GM23338 (cell line): Measurements from ENCODE around the gene ATP23. TPM values are rescaled to one million over a fixed set of nuclear protein-coding genes. Genes with fewer than 3 reads are reported as not detected.

Experiments used
- ATAC-seq: fragments of 200-7000 bp; cut with Tn5 transposase; 3 replicates; pipeline ENCODE4 v1.9.1; 2020
- DNase-seq: peaks from one replicate; pipeline ENCODE4 v3.0.0-alpha.2; 2015; ENCODE audit warnings: low spot score
- H2AFZ ChIP-seq: fragments of 200-600 bp; sonication (generic); 2 replicates; pipeline ENCODE4 v1.8.0; 2016; ENCODE audit warnings: antibody characterized with exemption, mild to moderate bottlenecking, moderate library complexity
- H3F3A ChIP-seq: fragments of 200-600 bp; sonication (generic); replicated peaks from 2 replicates; pipeline ENCODE4 v1.8.0; 2017; ENCODE audit warnings: antibody characterized with exemption, mixed run types, low read depth
- H3K27ac ChIP-seq: fragments of 200-600 bp; sonication (generic); 2 replicates; pipeline ENCODE4 v1.6.1; 2016; ENCODE audit warnings: low read depth
- H3K27me3 ChIP-seq: fragments of 200-600 bp; sonication (generic); 2 replicates; pipeline ENCODE4 v1.8.0; 2016; ENCODE audit warnings: mild to moderate bottlenecking, mixed run types, moderate library complexity; ENCODE audit not compliant: insufficient read depth
- H3K36me3 ChIP-seq: fragments of 200-600 bp; sonication (generic); 2 replicates; pipeline ENCODE4 v1.8.0; 2016; ENCODE audit warnings: mild to moderate bottlenecking; ENCODE audit not compliant: insufficient read depth
- H3K4me1 ChIP-seq: fragments of 200-600 bp; sonication (generic); 2 replicates; pipeline ENCODE4 v1.8.0; 2016; ENCODE audit warnings: mild to moderate bottlenecking, moderate library complexity; ENCODE audit not compliant: insufficient read depth
- H3K4me2 ChIP-seq: fragments of 200-600 bp; sonication (generic); 2 replicates; pipeline ENCODE4 v1.7.1; 2017; ENCODE audit warnings: mixed run types
- H3K4me3 ChIP-seq: fragments of 200-600 bp; sonication (generic); 2 replicates; pipeline ENCODE4 v1.6.1; 2016; ENCODE audit warnings: mixed run types
- H3K79me2 ChIP-seq: fragments of 200-600 bp; sonication (generic); replicated peaks from 2 replicates; pipeline ENCODE4 v1.8.0; 2017; ENCODE audit warnings: mild to moderate bottlenecking; ENCODE audit not compliant: insufficient read depth
- H3K9me2 ChIP-seq: fragments of 200-600 bp; sonication (generic); 2 replicates; pipeline ENCODE4 v1.8.0; 2017; ENCODE audit not compliant: insufficient read depth
- H4K20me1 ChIP-seq: fragments of 200-600 bp; sonication (generic); replicated peaks from 2 replicates; pipeline ENCODE4 v1.8.0; 2017; ENCODE audit warnings: mild to moderate bottlenecking; ENCODE audit not compliant: insufficient read depth
- H3K27ac Mint-ChIP-seq: 2 replicates; pipeline ENCODE4 v1.8.0; 2020; ENCODE audit warnings: inconsistent platforms, mild to moderate bottlenecking, moderate library complexity, mixed read lengths
- H3K27me3 Mint-ChIP-seq: 3 replicates; pipeline ENCODE4 v1.8.0; 2022; ENCODE audit warnings: low read depth, mild to moderate bottlenecking, moderate library complexity, mixed read lengths, inconsistent platforms; ENCODE audit not compliant: insufficient read depth, poor library complexity
- H3K36me3 Mint-ChIP-seq: 3 replicates; pipeline ENCODE4 v1.8.0; 2021; ENCODE audit warnings: low read depth, mild to moderate bottlenecking, inconsistent platforms, moderate library complexity, mixed read lengths
- H3K4me1 Mint-ChIP-seq: 3 replicates; pipeline ENCODE4 v1.8.0; 2020; ENCODE audit warnings: mild to moderate bottlenecking, inconsistent platforms, mixed read lengths
- H3K4me3 Mint-ChIP-seq: 3 replicates; pipeline ENCODE4 v1.8.0; 2021; ENCODE audit warnings: moderate library complexity, mild to moderate bottlenecking, inconsistent platforms, mixed read lengths
- H3K9me3 Mint-ChIP-seq: 3 replicates; pipeline ENCODE4 v1.8.0; 2020; ENCODE audit warnings: moderate library complexity, mild to moderate bottlenecking, inconsistent platforms, mixed read lengths
- CTCF ChIP-seq, 2 experiments: fragments of 200-600 bp in 1 of 2; sonication (generic) in 1 of 2; conservative IDR thresholded peaks; 2 replicates each; pipeline versions ENCODE4 v1.5.1 to v1.6.1; 2016 to 2017; ENCODE audit warnings: antibody characterized with exemption in 2 of 2, low read depth in 2 of 2, mild to moderate bottlenecking in 2 of 2, moderate library complexity in 1 of 2
- EZH2 ChIP-seq: fragments of 200-600 bp; sonication (generic); IDR thresholded peaks from one replicate; pipeline ENCODE4 v1.8.0; 2017; ENCODE audit warnings: antibody characterized with exemption, mild to moderate bottlenecking, low read depth; ENCODE audit not compliant: unreplicated experiment
- EZH2phosphoT487 ChIP-seq: fragments of 200-600 bp; sonication (generic); IDR thresholded peaks from one replicate; pipeline ENCODE4 v1.8.1; 2018; ENCODE audit warnings: antibody characterized with exemption; ENCODE audit not compliant: unreplicated experiment
- JUNB ChIP-seq: IDR thresholded peaks from one replicate; pipeline ENCODE4 v1.6.1; 2016; ENCODE audit warnings: antibody characterized with exemption; ENCODE audit not compliant: unreplicated experiment
- NANOG ChIP-seq: IDR thresholded peaks from 2 replicates; pipeline ENCODE4 v1.6.1; 2016; ENCODE audit warnings: antibody characterized with exemption, borderline replicate concordance
- ZNF462 ChIP-seq: fragments of 250-450 bp; sonication (Bioruptor Pico); IDR thresholded peaks from 2 replicates; pipeline ENCODE4 v1.5.0; 2020; ENCODE audit warnings: mild to moderate bottlenecking, moderate library complexity
- polyA plus RNA-seq: library from polyadenylated mRNA; unstranded; fragments of >200 nt; fragmentation: Nextera tagmentation; extraction: Ambion mirVana; gene quantifications from 2 replicates; pipeline ENCODE4 v1.2.1, GENCODE V29; 2016
- total RNA-seq: library from RNA; depleted of rRNA; stranded (reverse); fragments of >200 nt; shearing (Covaris generic); gene quantifications from 2 replicates; pipeline ENCODE4 v1.2.3, GENCODE V29; 2014
- TF ChIP-seq, protein P1 (sequence below): IDR thresholded peaks from one replicate; pipeline ENCODE4 v1.6.1; 2018; ENCODE audit warnings: antibody characterized with exemption; ENCODE audit not compliant: unreplicated experiment
- TF ChIP-seq, protein P2 (sequence below): IDR thresholded peaks from 2 replicates; pipeline ENCODE4 v1.6.1; 2016; ENCODE audit warnings: antibody characterized with exemption

ATP23 gene
- total and polyA plus RNA-seq, 2 experiments from 2014 or later: 14.7 to 21.0 TPM

- Histone ChIP-seq H2AFZ (no peak overlapping the region), H3F3A (no peaks in the 10 kb centered on the region), H3K4me1 (no peaks in the 10 kb centered on the region; the same call in 1 of the 2 replicates), H3K27ac (no peak overlapping the region), H3K4me3 (no peak overlapping the region), H3K79me2 (no peaks in the 10 kb centered on the region), H4K20me1 (no peaks in the 10 kb centered on the region), H3K9me2 (no peaks in the 10 kb centered on the region), H3K36me3 (no peaks in the 10 kb centered on the region), H3K4me2 (no peak overlapping the region), H3K27me3 (peaks cover 10% of the 10 kb centered on the region; the same call in 1 of the 2 replicates)
- Mint-ChIP-seq H3K36me3 (no peaks in the 10 kb centered on the region), H3K4me3 (no peak overlapping the region), H3K27me3 (peaks cover 5% of the 10 kb centered on the region), H3K27ac (no peak overlapping the region), H3K4me1 (peaks cover 8% of the 10 kb centered on the region), H3K9me3 (no peaks in the 10 kb centered on the region; the same call in 2 of the 3 replicates)
- no peak for ATAC-seq
- DNase-seq: no peak
- TF ChIP-seq EZH2phosphoT487 (no peak), CTCF (conservative IDR thresholded peaks at IDR 0.05; ENCODE audit: low read depth in 2 of 2) (no peak), NANOG (no peak), JUNB (no peak)
Observed at GRCh38 chr12:57905812-57906475, 35.4 kb upstream of the ATP23 start.

DNA sequence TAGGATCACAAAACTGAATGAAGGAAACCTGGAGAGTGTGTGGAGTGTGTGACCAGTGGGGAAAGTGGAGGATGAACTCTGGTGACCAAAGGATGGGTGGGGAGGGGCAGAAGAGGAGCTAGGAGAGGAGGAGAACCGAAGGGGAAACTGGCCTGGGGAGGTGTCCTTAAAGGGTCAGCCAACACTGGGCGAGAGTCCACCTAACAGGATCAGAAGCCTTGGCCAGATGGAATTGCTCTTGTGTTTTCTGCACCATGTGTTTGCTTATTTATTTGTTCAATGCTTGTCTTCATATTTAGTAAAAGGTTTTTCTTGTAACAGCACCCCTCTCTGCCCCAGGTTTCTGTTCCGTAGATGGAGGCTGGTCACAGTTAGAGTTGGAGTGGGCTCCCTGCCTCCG, 34.5 kb upstream of the ATP23 start:
- H3K4me3 ChIP-seq: no peak overlapping the region
- ATAC-seq (no peak), DNase-seq (no peak)
- no peak overlapping the region for H2AFZ ChIP-seq
- H3K4me3 Mint-ChIP-seq: no peak overlapping the region
- H3K4me2 ChIP-seq: no peak overlapping the region
- H3K4me1 Mint-ChIP-seq: peaks cover 8% of the 10 kb centered on the region
- H3K9me3 Mint-ChIP-seq: no peaks in the 10 kb centered on the region; the same call in 2 of the 3 replicates
- peaks cover 9% of the 10 kb centered on the region for H3K27me3 Mint-ChIP-seq
- H3K36me3 Mint-ChIP-seq: no peaks in the 10 kb centered on the region
- H3K4me1 ChIP-seq: no peaks in the 10 kb centered on the region; the same call in 1 of the 2 replicates
- H4K20me1 ChIP-seq: no peaks in the 10 kb centered on the region
- H3K9me2 ChIP-seq: no peaks in the 10 kb centered on the region
- H3F3A ChIP-seq: no peaks in the 10 kb centered on the region
- H3K27ac ChIP-seq: no peak overlapping the region
- H3K27me3 ChIP-seq: peaks cover 10% of the 10 kb centered on the region; the same call in 1 of the 2 replicates
- H3K27ac Mint-ChIP-seq: no peak overlapping the region
- H3K36me3 ChIP-seq: no peaks in the 10 kb centered on the region
- no peaks in the 10 kb centered on the region for H3K79me2 ChIP-seq
- TF ChIP-seq ZNF462 (no peak), EZH2 (no peak), NANOG (no peak)
- TF ChIP-seq, protein P1, sequence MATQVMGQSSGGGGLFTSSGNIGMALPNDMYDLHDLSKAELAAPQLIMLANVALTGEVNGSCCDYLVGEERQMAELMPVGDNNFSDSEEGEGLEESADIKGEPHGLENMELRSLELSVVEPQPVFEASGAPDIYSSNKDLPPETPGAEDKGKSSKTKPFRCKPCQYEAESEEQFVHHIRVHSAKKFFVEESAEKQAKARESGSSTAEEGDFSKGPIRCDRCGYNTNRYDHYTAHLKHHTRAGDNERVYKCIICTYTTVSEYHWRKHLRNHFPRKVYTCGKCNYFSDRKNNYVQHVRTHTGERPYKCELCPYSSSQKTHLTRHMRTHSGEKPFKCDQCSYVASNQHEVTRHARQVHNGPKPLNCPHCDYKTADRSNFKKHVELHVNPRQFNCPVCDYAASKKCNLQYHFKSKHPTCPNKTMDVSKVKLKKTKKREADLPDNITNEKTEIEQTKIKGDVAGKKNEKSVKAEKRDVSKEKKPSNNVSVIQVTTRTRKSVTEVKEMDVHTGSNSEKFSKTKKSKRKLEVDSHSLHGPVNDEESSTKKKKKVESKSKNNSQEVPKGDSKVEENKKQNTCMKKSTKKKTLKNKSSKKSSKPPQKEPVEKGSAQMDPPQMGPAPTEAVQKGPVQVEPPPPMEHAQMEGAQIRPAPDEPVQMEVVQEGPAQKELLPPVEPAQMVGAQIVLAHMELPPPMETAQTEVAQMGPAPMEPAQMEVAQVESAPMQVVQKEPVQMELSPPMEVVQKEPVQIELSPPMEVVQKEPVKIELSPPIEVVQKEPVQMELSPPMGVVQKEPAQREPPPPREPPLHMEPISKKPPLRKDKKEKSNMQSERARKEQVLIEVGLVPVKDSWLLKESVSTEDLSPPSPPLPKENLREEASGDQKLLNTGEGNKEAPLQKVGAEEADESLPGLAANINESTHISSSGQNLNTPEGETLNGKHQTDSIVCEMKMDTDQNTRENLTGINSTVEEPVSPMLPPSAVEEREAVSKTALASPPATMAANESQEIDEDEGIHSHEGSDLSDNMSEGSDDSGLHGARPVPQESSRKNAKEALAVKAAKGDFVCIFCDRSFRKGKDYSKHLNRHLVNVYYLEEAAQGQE: no peak
- TF ChIP-seq, protein P2, sequence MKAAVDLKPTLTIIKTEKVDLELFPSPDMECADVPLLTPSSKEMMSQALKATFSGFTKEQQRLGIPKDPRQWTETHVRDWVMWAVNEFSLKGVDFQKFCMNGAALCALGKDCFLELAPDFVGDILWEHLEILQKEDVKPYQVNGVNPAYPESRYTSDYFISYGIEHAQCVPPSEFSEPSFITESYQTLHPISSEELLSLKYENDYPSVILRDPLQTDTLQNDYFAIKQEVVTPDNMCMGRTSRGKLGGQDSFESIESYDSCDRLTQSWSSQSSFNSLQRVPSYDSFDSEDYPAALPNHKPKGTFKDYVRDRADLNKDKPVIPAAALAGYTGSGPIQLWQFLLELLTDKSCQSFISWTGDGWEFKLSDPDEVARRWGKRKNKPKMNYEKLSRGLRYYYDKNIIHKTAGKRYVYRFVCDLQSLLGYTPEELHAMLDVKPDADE: no peak
